Measurements from ENCODE around the gene TBL1Y.

The TBL1Y gene

DNA sequence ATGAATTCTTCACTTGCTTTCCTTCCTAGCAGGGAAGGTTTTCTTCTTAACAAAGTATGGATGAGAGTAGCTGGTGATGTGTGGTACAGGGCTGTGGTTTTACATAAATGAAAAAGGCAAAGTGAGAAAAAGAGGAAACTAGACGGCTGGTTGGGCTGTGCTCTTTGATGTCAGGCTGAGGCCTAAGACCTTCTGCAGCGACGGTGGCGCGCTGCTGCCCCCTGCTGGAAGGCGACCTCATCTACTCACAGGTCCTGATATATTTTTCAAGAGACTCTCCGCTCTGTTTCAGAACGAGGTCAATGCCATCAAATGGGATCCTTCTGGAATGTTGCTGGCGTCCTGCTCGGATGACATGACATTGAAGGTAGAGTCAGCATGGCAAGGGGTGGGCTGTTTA lies 175.1 kb downstream of the TBL1Y start:
- Histone ChIP-seq H3K9me3 (ENCODE audit: control insufficient read depth, insufficient read depth, low read length) (no peaks in the 10 kb centered on the region), H3K9ac (ENCODE audit: low read depth, low read length) (no peak overlapping the region), H3K36me3 (ENCODE audit: insufficient read depth, low read length) (no peaks in the 10 kb centered on the region), H3K4me1 (ENCODE audit: insufficient read depth, low read length) (no peaks in the 10 kb centered on the region)

DNA sequence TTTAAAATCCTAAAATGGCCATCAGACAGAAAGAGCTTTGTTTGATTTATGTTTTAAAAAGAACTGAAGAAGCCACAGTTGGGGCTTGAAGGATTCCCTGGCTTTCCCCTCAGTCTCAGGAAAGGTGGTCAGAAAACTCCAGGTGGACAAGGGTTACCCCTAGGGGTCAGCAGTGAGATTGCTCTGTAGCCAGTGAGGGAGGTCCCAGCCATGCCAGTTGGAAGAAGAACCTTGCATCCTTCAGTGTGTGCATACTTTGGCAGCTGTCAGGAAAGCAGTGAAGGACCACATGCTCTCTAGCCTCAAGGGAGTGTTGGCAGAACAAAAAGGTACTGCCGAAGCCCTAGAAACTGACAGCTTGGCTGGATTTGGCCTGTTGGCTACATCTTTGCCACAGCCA lies 182.3 kb downstream of the TBL1Y start:
- no peaks in the 10 kb centered on the region for H3K4me1 ChIP-seq (ENCODE audit: insufficient read depth, low read length)
- H3K9ac ChIP-seq (ENCODE audit: low read depth, low read length) = no peak overlapping the region
- no peaks in the 10 kb centered on the region for H3K9me3 ChIP-seq (ENCODE audit: control insufficient read depth, insufficient read depth, low read length)
- no peaks in the 10 kb centered on the region for H3K36me3 ChIP-seq (ENCODE audit: insufficient read depth, low read length)

DNA sequence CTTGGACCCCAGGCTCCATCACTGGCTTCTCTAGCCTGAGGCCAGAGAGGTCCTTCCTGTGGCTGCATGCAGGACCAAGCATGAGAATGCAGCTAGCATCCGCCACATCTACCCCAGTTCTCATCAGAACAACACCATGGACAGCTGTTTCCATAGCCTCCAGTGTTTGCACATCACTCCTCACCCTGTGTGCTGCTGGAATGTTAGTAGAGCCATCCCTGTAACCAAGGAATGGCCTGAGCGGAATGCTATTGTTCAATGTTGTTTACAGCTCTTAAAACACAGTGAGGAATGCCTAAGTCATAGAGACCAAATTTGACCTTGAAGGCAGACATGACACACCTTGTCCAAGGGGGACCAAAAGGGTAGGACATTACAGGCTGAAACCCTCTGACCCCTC lies 183.9 kb downstream of the TBL1Y start:
- Histone ChIP-seq H3K9ac (ENCODE audit: low read depth, low read length) (no peak overlapping the region), H3K9me3 (ENCODE audit: control insufficient read depth, insufficient read depth, low read length) (no peaks in the 10 kb centered on the region), H3K36me3 (ENCODE audit: insufficient read depth, low read length) (no peaks in the 10 kb centered on the region), H3K4me1 (ENCODE audit: insufficient read depth, low read length) (no peaks in the 10 kb centered on the region)

DNA sequence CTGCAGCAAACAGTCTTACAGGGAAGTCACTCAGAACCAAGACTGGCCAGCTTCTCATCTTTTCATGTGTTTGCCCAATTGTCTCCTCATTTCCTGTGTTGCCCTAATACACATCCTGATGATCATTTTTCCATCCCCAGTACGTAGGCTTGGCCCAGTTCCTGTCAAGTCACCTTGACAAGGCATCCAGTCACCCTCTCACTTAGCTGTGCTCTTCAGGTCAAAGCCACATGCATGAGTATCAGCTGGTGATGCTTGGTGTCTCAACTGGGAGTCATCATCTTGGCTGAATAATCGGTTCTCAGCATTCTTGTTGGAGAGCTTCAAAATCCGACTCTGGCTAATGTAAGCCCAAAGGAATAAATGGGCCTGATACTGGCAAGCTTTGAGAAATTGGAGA lies 186.5 kb downstream of the TBL1Y start:
- no peaks in the 10 kb centered on the region for H3K36me3 ChIP-seq (ENCODE audit: insufficient read depth, low read length)
- no peak overlapping the region for H3K9ac ChIP-seq (ENCODE audit: low read depth, low read length)
- no peaks in the 10 kb centered on the region for H3K4me1 ChIP-seq (ENCODE audit: insufficient read depth, low read length)
- no peaks in the 10 kb centered on the region for H3K9me3 ChIP-seq (ENCODE audit: control insufficient read depth, insufficient read depth, low read length)

DNA sequence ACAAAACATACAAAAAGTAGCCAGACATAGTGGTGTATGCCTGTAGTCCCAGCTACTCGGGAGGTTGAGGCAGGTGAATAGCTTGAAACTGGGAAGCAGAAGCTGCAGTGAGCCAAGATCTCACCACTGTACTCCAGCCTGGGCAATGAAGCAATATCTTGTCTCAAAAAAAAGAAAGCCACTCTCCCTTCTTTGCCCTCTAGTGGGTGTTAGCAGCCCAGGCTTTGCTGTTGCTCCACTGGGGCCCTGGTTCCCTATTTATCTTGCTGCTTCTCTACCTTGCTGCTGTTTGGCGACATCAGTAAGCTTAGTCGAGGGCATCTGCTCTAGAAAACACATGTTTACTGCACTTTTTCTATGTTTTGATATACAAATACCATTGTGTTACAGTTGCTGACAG lies 189.2 kb downstream of the TBL1Y start:
- Histone ChIP-seq H3K9ac (ENCODE audit: low read depth, low read length) (no peak overlapping the region), H3K4me1 (ENCODE audit: insufficient read depth, low read length) (no peaks in the 10 kb centered on the region), H3K9me3 (ENCODE audit: control insufficient read depth, insufficient read depth, low read length) (no peaks in the 10 kb centered on the region), H3K36me3 (ENCODE audit: insufficient read depth, low read length) (no peaks in the 10 kb centered on the region)

DNA sequence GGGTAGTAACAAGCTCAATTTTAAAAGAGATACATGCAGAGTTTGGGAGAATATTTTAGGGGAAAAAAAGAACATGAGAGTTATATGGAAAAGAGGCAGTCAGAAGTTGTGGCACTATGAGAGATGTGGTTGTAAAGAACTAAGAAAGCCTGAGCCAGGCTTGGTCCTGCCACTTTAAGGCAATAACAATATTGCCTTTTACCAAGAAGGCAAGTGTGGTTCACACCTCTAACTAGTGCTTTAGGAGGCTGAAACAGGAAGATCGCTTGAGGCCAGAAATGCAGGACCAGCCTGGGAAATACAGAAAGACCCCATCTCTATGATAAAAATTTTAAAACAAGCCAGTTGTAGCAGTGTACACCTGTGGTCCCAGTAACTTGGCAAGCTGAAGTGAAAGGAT lies 192.2 kb downstream of the TBL1Y start:
- H3K4me1 ChIP-seq (ENCODE audit: insufficient read depth, low read length) = no peaks in the 10 kb centered on the region
- H3K36me3 ChIP-seq (ENCODE audit: insufficient read depth, low read length) = no peaks in the 10 kb centered on the region
- H3K9me3 ChIP-seq (ENCODE audit: control insufficient read depth, insufficient read depth, low read length) = no peaks in the 10 kb centered on the region
- H3K9ac ChIP-seq (ENCODE audit: low read depth, low read length) = no peak overlapping the region

DNA sequence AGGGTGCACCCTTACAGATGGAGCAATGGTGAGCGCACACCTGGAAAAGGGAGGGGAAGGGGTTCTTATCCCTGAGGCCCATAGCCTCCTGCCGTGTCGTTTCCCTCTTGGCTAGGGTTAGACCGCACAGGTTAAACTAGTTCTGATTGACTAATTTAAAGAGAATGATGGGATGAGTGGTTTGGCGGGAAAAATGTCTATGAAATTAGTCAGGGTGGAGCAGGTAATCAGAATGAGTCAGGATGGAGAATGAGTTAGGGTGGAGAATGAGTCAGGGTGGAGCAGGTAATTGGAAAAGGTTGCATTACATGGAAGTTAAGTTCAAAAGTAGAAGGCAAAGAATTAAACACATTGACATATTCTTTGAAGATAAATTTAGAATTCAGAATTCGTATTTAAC lies 196.7 kb downstream of the TBL1Y start:
- H3K36me3 ChIP-seq (ENCODE audit: insufficient read depth, low read length) = no peaks in the 10 kb centered on the region
- no peak overlapping the region for H3K9ac ChIP-seq (ENCODE audit: low read depth, low read length)
- no peaks in the 10 kb centered on the region for H3K9me3 ChIP-seq (ENCODE audit: control insufficient read depth, insufficient read depth, low read length)
- no peaks in the 10 kb centered on the region for H3K4me1 ChIP-seq (ENCODE audit: insufficient read depth, low read length)

DNA sequence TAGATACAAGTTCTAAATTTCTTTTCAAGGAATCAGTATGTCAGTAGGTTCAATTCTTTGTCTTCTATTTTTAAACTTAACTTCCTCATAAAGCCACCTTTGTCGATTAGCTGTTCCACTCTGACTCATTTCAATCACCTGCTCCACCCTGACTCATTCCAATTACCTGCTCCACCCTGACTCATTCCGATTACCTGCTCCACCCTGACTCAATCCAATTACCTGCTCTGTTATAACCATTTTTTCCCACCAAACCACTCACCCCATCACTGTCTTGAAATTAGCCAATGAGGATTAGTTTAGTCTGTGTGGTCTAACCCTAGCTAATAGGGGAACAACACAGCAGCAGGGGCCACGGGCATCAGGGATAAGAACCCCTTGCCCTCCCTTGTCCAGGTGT lies 199.6 kb downstream of the TBL1Y start:
- H3K4me1 ChIP-seq (ENCODE audit: insufficient read depth, low read length) = no peaks in the 10 kb centered on the region
- H3K36me3 ChIP-seq (ENCODE audit: insufficient read depth, low read length) = no peaks in the 10 kb centered on the region
- no peaks in the 10 kb centered on the region for H3K9me3 ChIP-seq (ENCODE audit: control insufficient read depth, insufficient read depth, low read length)
- H3K9ac ChIP-seq (ENCODE audit: low read depth, low read length) = no peak overlapping the region

DNA sequence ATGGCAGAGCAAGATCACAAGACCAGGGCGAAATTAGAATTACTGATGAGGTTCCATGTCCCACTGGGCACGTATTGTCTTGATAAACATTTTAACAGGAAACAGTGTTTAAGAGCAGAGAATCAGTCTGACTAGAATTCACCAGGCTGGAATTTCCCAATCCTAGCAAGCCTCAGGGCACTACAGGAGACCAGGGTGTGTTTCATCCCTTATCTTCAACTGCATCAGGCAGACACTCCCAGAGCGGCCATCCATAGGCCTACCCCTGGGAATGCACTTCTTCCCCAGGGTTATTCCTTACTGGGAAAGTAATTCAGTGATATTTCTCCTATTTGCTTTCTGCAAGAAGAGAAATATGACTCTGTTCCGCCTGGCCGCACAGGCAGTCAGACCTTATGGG lies 205.4 kb downstream of the TBL1Y start:
- Histone ChIP-seq H3K4me1 (ENCODE audit: insufficient read depth, low read length) (no peaks in the 10 kb centered on the region), H3K36me3 (ENCODE audit: insufficient read depth, low read length) (no peaks in the 10 kb centered on the region), H3K9ac (ENCODE audit: low read depth, low read length) (no peak overlapping the region), H3K9me3 (ENCODE audit: control insufficient read depth, insufficient read depth, low read length) (no peaks in the 10 kb centered on the region)

DNA sequence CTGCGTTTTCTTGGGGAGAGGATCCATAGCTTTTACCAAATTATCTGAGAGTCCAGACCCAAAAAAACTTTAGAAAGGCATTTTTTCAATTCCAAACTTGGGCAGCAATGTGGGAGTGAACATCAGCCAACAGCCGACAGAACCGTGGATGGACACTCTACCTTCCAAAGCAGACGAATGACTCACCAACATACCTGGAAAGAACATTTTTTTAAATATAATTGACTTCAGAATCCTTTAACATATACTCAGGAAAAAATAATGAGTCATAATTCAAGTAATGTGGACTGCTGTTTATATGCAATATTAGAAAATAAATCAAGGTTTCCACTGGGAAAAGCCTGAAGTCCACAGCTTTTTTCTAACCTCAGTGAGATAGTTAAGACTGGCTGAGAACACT lies 211.7 kb downstream of the TBL1Y start:
- Histone ChIP-seq H3K9me3 (ENCODE audit: control insufficient read depth, insufficient read depth, low read length) (no peaks in the 10 kb centered on the region), H3K36me3 (ENCODE audit: insufficient read depth, low read length) (no peaks in the 10 kb centered on the region), H3K9ac (ENCODE audit: low read depth, low read length) (no peak overlapping the region)

DNA sequence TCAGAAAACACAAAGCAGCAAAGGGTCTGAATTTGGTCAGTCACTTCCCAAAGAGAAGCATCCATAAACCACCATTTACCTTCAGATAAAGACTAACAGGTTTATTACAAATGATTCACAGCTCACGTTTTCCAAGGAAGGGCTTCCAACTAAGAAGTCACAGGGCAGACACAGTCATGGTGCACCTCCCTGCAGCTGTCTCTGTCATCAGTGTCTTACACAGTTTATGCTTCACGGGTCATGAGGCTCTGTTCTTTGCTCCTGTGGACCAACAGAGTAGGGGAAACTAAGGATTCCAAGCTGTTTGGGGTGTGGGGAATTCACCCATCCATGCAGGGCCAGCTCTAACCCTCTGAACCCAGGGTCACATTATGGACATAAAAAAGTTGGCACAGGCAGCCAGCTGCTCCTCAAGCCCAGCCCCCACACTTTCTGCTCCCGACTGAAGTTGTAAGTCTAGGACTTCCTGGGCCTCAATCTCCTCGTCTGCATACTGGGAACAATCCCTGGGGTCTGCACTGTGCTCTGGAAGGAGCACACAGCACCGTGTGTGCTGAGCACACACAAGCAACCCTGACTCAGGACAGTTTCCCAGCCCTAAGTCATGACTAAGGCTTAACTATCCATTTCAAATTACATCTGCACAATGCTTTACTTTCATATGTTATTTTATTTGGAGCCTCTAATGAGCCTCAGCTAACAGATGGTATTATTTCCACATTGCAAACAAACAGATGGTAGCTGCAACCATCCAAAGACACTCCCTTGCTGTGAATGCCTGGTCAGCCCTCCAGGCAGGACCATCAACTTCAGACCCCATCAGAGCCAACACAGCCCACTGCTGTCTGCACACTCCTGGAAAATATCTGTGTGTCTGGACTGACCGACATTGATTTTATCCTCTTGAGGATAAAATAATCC lies 214.9 kb downstream of the TBL1Y start:
- Histone ChIP-seq H3K36me3 (ENCODE audit: insufficient read depth, low read length) (no peaks in the 10 kb centered on the region), H3K4me1 (ENCODE audit: insufficient read depth, low read length) (no peaks in the 10 kb centered on the region), H3K9me3 (ENCODE audit: control insufficient read depth, insufficient read depth, low read length) (no peaks in the 10 kb centered on the region), H3K9ac (ENCODE audit: low read depth, low read length) (no peak overlapping the region)

More for the DNA sequence above, 211.7 kb downstream of the TBL1Y start:
- H3K4me1 ChIP-seq (ENCODE audit: insufficient read depth, low read length) = no peaks in the 10 kb centered on the region

DNA sequence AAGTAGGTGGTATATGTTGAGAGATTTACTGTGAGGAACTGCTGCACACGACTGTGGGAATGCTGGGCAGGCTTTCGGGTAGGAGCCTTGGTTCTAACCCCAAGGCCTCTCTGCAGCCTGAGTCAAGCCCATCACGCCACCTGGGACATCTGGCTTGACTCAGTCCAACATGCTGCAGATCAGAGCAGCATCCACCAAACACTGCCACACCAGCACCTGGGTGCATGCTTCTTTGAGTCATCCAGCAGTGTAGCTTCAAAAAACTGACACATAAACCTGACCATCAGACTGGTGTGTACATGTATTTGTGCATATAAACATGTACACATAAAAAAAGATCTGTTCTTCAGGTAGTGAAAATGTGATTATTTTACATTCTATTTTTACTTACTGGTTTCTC lies 217.7 kb downstream of the TBL1Y start:
- H3K9me3 ChIP-seq (ENCODE audit: control insufficient read depth, insufficient read depth, low read length) = no peaks in the 10 kb centered on the region
- no peak overlapping the region for H3K9ac ChIP-seq (ENCODE audit: low read depth, low read length)
- no peaks in the 10 kb centered on the region for H3K36me3 ChIP-seq (ENCODE audit: insufficient read depth, low read length)
- H3K4me1 ChIP-seq (ENCODE audit: insufficient read depth, low read length) = no peaks in the 10 kb centered on the region
